Stimulated activated effector memory CD8-positive, alpha-beta T cell treated with anti-CD3 and anti-CD28 coated beads, Interleukin-12 subunit alpha, Interleukin-12 subunit beta, amount 100 ng/mL, for 72 hours (primary cell): ENCODE measurements around the gene LOXL4.
A peak's percentile ranks its signal among the peaks of the same experiment; 100 is the strongest.

ENCODE experiments used
- ATAC-seq: fragments of 150-1000 bp; cut with Tn5 transposase; 2 replicates; pipeline ENCODE4 v1.10.0; 2021
- DNase-seq, 2 donors: peaks; one replicate each; pipeline ENCODE4 v3.0.0; 2021 to 2022; ENCODE audit warnings: low spot score in 2 of 2
- H3K27ac Mint-ChIP-seq: one replicate; pipeline ENCODE4 v1.8.0; 2022; ENCODE audit warnings: mild to moderate bottlenecking, mixed read lengths
- H3K36me3 Mint-ChIP-seq: one replicate; pipeline ENCODE4 v1.8.0; 2022; ENCODE audit warnings: mild to moderate bottlenecking, mixed read lengths
- H3K4me1 Mint-ChIP-seq: one replicate; pipeline ENCODE4 v1.8.0; 2022; ENCODE audit warnings: mixed read lengths
- H3K4me3 Mint-ChIP-seq: one replicate; pipeline ENCODE4 v1.8.0; 2022; ENCODE audit warnings: mild to moderate bottlenecking, mixed read lengths
- H3K9me3 Mint-ChIP-seq: one replicate; pipeline ENCODE4 v1.8.0; 2022; ENCODE audit warnings: mixed read lengths

The LOXL4 gene

GRCh38 chr10:98261436-98262277 lies 6.3 kb downstream of the LOXL4 start:
- DNase-seq (peak in 1 of 2 donors; percentile 44), ATAC-seq (no peak)
- no peak overlapping the region for H3K27ac Mint-ChIP-seq
- H3K4me3 Mint-ChIP-seq: no peak overlapping the region
- H3K4me1 Mint-ChIP-seq: peaks cover 14% of the 10 kb centered on the region
- H3K36me3 Mint-ChIP-seq: no peaks in the 10 kb centered on the region
- no peaks in the 10 kb centered on the region for H3K9me3 Mint-ChIP-seq

DNA sequence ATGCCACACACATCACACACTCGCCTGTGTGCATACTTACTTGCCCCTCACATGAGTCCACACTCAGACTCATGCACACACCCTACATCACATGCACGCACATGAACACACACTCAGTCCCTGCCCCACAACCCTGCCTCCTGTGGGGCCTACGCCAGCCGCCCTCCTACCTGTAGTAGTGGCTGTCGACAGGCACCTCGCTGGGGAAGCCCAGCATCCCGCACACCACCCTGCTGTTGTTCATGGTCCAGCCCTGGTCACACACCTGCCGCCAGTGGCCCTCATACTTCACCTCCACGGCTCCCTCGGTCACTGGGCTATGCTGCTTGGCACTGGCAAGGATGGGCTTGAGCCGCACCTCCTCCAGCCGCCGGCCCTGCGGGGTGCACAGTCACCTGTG lies 7.2 kb downstream of the LOXL4 start:
- Mint-ChIP-seq H3K4me3 (no peak overlapping the region), H3K9me3 (no peaks in the 10 kb centered on the region), H3K27ac (no peak overlapping the region), H3K36me3 (no peaks in the 10 kb centered on the region), H3K4me1 (peaks cover 7% of the 10 kb centered on the region)
- ATAC-seq (no peak), DNase-seq (peak in 1 of 2 donors; percentile 38)

GRCh38 chr10:98260350-98260749 lies 7.6 kb downstream of the LOXL4 start:
- H3K36me3 Mint-ChIP-seq: no peaks in the 10 kb centered on the region
- H3K27ac Mint-ChIP-seq: no peak overlapping the region
- peaks cover 7% of the 10 kb centered on the region for H3K4me1 Mint-ChIP-seq
- no peaks in the 10 kb centered on the region for H3K9me3 Mint-ChIP-seq
- DNase-seq (no peak), ATAC-seq (no peak)
- H3K4me3 Mint-ChIP-seq: no peak overlapping the region

GRCh38 chr10:98259606-98260315 lies 8.2 kb downstream of the LOXL4 start:
- ATAC-seq (no peak), DNase-seq (no peak)
- Mint-ChIP-seq H3K4me1 (peaks cover 7% of the 10 kb centered on the region), H3K9me3 (no peaks in the 10 kb centered on the region), H3K36me3 (no peaks in the 10 kb centered on the region), H3K4me3 (no peak overlapping the region), H3K27ac (peak overlapping the region; percentile 81)

DNA sequence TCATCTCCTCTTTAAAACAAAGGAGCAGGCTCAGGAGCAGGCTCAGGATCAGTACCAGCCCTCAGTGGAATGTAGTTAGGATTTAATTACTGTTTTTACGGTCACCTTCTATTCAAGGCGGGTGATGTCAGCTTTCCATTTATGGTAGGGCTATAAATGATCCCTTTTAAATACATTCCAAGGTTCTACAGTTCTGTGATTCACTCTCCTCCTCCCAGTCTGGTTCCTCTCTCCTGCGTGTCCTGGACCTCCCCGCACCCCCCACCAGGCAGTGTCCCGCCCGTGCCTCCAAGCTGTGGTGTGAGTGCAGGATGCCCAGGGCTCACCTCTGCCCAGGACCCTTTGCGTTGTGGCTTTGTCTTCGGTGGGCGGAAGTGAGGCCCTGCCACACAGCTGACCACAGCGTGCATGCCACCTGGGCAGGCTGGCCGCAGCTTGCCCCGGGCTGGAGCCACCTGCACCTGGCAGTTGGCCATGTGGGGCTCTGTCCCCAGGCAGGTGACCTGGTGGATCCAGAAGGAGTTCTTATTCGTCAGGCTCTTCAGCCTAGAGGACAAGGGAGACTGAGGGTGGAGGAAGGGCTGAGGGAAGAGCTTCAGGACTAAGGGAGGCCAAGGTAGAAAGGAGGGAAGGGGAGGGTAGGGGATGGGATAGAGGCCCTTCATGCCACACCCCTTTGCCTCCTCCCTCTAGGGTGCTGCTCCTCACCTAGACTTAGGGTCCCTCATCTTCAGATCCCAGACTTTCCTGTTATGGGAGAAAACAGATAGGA lies 9.1 kb downstream of the LOXL4 start:
- Mint-ChIP-seq H3K27ac (peak overlapping the region; percentile 81), H3K9me3 (no peaks in the 10 kb centered on the region), H3K4me1 (peaks cover under 1% of the 10 kb centered on the region), H3K36me3 (no peaks in the 10 kb centered on the region), H3K4me3 (no peak overlapping the region)
- DNase-seq: no peak
- ATAC-seq: no peak

DNA sequence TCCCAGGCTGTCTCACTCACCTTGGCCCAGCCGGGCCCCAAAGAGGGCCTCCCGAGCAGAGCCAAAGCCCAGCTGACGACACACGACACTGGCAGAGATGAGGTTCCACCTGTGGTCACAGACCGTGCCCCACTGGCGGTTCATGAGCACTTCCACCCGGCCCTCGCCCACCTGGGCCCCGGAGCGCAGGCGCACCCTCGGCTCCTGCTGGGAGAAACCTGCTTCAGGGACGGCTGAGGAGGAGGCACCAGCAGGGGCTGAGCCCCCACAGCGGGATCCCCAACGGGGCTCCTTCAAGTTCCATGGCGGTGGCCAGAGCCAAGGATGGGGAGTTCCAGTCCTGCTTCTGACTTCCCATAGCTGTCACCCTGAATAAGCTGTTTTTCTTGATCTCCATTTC lies 10.0 kb downstream of the LOXL4 start:
- no peak overlapping the region for H3K27ac Mint-ChIP-seq
- DNase-seq (no peak), ATAC-seq (no peak)
- H3K36me3 Mint-ChIP-seq: no peaks in the 10 kb centered on the region
- H3K4me1 Mint-ChIP-seq: no peaks in the 10 kb centered on the region
- H3K4me3 Mint-ChIP-seq: no peak overlapping the region
- no peaks in the 10 kb centered on the region for H3K9me3 Mint-ChIP-seq

DNA sequence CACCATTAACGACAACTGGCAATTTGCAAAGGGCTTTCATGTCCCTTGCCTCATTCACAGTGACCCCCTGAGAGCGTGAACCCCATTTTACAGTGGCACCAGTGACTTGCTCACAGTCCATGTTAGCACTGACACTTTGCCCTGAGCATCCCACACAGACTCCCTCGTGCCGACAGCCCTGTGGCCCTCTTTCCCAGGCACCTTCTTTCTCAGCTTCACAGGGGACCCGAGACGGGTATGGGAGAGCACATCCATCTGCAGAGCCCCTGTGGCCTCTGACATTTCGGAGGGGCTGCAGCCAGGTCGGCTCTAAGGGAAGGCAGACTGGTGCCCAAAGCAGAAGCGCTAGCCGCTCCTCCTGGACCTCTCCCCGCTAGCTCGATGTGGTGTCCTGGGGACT lies 10.8 kb downstream of the LOXL4 start:
- Mint-ChIP-seq H3K4me1 (no peaks in the 10 kb centered on the region), H3K9me3 (no peaks in the 10 kb centered on the region), H3K27ac (peak overlapping the region; percentile 70), H3K4me3 (no peak overlapping the region), H3K36me3 (no peaks in the 10 kb centered on the region)
- DNase-seq (peak in 1 of 2 donors; percentile 42), ATAC-seq (no peak)

DNA sequence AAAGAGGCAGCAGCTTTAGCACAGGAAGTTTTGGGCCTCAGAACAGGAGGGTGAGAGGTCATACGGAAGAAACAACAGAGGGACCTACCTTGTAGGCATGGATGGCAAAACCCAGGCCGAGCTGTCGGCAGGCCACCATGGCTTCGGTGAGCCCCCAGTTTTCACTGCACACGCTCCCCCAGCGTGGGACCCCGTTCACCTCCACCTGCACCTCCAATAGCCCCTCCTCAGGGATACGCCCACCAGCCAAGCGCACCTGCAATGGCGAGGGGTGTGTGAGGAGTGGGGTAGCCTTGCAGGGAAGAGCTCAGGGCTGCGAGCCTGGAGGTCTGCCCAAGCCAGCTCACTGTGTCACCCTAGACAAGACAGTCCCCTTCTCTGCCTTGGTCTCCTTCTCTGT lies 11.3 kb downstream of the LOXL4 start:
- Mint-ChIP-seq H3K27ac (peak overlapping the region; percentile 70), H3K9me3 (no peaks in the 10 kb centered on the region), H3K4me3 (no peak overlapping the region), H3K36me3 (no peaks in the 10 kb centered on the region), H3K4me1 (no peaks in the 10 kb centered on the region)
- ATAC-seq (no peak), DNase-seq (peak in 1 of 2 donors; percentile 38)

DNA sequence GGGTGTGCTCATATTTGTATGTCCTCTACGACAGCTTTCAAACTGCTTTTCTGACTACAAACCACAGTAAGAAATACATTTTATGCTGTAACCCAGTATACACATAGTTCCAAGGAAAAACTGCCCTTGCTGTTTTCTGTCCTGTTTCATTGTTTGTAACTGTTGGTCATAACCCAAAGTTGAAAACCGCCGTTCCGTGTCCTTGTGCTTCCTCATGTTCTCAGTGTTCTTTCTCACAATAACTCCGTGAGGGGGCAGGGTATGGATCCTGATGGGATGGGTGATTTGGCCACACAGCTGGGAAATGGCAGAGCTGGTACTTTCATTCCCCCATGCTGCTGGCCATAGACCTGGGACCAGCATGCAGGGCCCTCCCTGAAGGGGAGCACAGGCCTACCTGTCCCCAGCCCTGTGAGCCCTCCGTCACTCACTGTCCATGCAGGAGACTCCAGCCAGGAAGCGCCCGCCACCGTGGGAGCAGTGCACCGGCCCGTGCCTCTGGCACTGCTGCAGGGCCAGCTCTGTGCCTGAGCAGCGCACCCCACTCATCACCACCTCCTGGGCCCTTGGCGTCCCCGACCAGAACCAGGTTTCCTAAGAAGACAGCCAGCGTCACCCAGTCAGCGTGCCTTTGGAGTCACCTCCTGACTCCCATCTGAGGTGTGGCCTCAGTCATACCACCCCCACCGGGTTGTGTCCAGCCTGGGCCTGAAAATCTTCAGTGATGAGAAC lies 12.7 kb downstream of the LOXL4 start:
- DNase-seq: no peak
- H3K27ac Mint-ChIP-seq: no peak overlapping the region
- H3K4me1 Mint-ChIP-seq: no peaks in the 10 kb centered on the region
- no peak for ATAC-seq
- H3K36me3 Mint-ChIP-seq: no peaks in the 10 kb centered on the region
- H3K9me3 Mint-ChIP-seq: no peaks in the 10 kb centered on the region
- H3K4me3 Mint-ChIP-seq: no peak overlapping the region

DNA sequence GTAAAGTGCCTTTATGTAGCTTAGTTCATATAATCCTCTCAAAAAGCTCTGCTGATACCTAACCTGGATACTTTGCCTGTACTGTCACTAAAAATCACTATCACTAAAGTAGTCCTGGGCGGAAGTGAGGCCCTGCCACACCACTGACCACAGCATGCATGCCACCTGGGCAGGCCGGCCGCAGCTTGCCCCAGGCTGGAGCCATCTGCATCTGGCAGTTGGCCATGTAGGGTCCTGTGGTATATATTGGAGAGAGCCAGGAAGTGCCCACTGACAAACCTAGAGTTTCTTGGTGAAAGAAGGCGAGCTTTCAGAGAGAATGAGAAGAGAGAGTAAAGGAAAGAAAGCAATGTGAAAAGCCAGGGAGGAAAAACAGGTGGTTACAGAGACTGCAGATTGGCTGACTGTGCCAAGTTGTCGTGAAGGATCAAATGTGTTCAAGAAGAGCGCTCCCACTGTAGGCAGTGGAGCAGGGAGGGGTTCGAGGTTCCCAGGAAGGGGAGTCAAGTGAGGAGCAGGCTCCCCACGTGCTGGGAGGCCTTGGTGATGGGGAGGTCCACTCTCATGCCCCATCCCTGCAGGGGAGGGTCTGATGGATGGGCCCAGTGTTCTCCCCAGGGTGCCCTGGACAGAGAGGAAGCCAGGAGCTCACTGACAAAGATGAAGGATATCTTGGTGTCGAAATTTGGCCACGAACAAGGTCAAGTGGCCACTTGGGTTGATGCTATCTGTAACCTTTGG lies 13.6 kb downstream of the LOXL4 start:
- ATAC-seq: no peak
- peak in 1 of 2 donors; percentile 43 for DNase-seq
- Mint-ChIP-seq H3K4me1 (no peaks in the 10 kb centered on the region), H3K27ac (peak overlapping the region; percentile 24), H3K36me3 (peaks cover 3% of the 10 kb centered on the region), H3K9me3 (no peaks in the 10 kb centered on the region), H3K4me3 (no peak overlapping the region)

- H3K4me3 Mint-ChIP-seq: no peak overlapping the region
- ATAC-seq (no peak), DNase-seq (peak in 1 of 2 donors; percentile 43)
- H3K27ac Mint-ChIP-seq: no peak overlapping the region
- H3K36me3 Mint-ChIP-seq: peaks cover 8% of the 10 kb centered on the region
- no peaks in the 10 kb centered on the region for H3K4me1 Mint-ChIP-seq
- H3K9me3 Mint-ChIP-seq: no peaks in the 10 kb centered on the region
Observed at GRCh38 chr10:98253499-98253898, 14.5 kb downstream of the LOXL4 start.

GRCh38 chr10:98252464-98252863 lies 15.5 kb downstream of the LOXL4 start:
- no peak for ATAC-seq
- H3K9me3 Mint-ChIP-seq: no peaks in the 10 kb centered on the region
- no peak overlapping the region for H3K27ac Mint-ChIP-seq
- H3K36me3 Mint-ChIP-seq: peaks cover 9% of the 10 kb centered on the region
- H3K4me3 Mint-ChIP-seq: no peak overlapping the region
- H3K4me1 Mint-ChIP-seq: no peaks in the 10 kb centered on the region
- DNase-seq: peak in 1 of 2 donors; percentile 34

GRCh38 chr10:98251399-98251798 lies 16.6 kb downstream of the LOXL4 start:
- Mint-ChIP-seq H3K36me3 (peaks cover 19% of the 10 kb centered on the region), H3K27ac (peak overlapping the region; percentile 46), H3K4me1 (no peaks in the 10 kb centered on the region), H3K4me3 (no peak overlapping the region), H3K9me3 (no peaks in the 10 kb centered on the region)
- DNase-seq (peak in 1 of 2 donors; percentile 37), ATAC-seq (no peak)

GRCh38 chr10:98249134-98249533 lies 18.9 kb downstream of the LOXL4 start:
- DNase-seq (no peak), ATAC-seq (no peak)
- Mint-ChIP-seq H3K36me3 (peaks cover 35% of the 10 kb centered on the region), H3K27ac (no peak overlapping the region), H3K4me1 (no peaks in the 10 kb centered on the region), H3K4me3 (no peak overlapping the region), H3K9me3 (no peaks in the 10 kb centered on the region)
